ENCODE results near the gene TMEM158. TPM values are rescaled to one million over a fixed set of nuclear protein-coding genes. Genes with fewer than 3 reads are reported as not detected.

The TMEM158 gene
- total RNA-seq, 1 experiment from 2014 or later = 0.82 TPM

DNA sequence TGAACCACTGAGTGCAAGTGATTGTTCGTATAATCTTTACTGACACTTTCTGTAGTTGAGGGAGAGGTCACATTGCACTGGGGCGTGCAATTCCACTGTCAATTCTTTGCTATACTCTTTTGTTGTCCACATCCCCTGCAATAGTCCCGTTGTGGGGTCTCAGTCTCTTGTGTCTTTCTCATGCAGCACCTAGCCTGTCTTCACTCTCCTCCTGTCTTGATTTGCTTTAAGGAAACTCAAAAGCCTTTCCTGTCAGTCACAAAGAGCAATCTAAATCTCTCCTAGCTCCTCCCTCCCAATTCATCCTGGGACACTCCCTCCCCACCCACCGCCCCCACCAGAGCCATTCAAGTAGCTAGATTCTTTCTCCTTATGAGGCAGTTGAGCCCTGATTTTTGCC, 13.2 kb upstream of the TMEM158 start:
- no peak overlapping the region for H3K4me3 Mint-ChIP-seq (ENCODE audit: unreplicated experiment)
- no peak overlapping the region for H3K4me3 ChIP-seq (ENCODE audit: low read depth, low read length)
- DNase-seq = no peak
- peaks cover 4% of the 10 kb centered on the region for H3K27me3 Mint-ChIP-seq (ENCODE audit: insufficient read depth, unreplicated experiment)
- no peaks in the 10 kb centered on the region for H3K9me3 Mint-ChIP-seq (ENCODE audit: unreplicated experiment)
- intact Hi-C loops (cut with micrococcal nuclease; ENCODE audit: unreplicated experiment) = no loop called here
- H3K4me1 Mint-ChIP-seq (ENCODE audit: low read depth, unreplicated experiment) = no peaks in the 10 kb centered on the region
- no TSS peak for BruUV-seq (replicated peaks)
- H3K27ac Mint-ChIP-seq (ENCODE audit: unreplicated experiment) = no peak overlapping the region
- no peaks in the 10 kb centered on the region for H3K27me3 ChIP-seq (replicated peaks; ENCODE audit: control insufficient read depth, insufficient read depth, low read length)
- no peaks in the 10 kb centered on the region for H3K36me3 ChIP-seq (ENCODE audit: control insufficient read depth, insufficient read depth, low read length)
- no peaks in the 10 kb centered on the region for H3K4me1 ChIP-seq
- H3K9me3 ChIP-seq = no peaks in the 10 kb centered on the region
- no peak for TF ChIP-seq CTCF (IDR thresholded peaks at IDR 0.05; ENCODE audit: insufficient read depth in 1 of 2, low read depth in 1 of 2, low read length in 1 of 2, severe bottlenecking in 1 of 2, unreplicated experiment in 1 of 2)
- no peaks in the 10 kb centered on the region for H3K36me3 Mint-ChIP-seq (ENCODE audit: insufficient read depth, unreplicated experiment)
- CTCF ChIA-PET = no interaction called here
- POLR2A ChIA-PET = no interaction called here

GRCh38 chr3:45236964-45237363, 10.9 kb upstream of the TMEM158 start:
- Histone ChIP-seq H3K4me1 (no peaks in the 10 kb centered on the region), H3K36me3 (ENCODE audit: control insufficient read depth, insufficient read depth, low read length) (no peaks in the 10 kb centered on the region), H3K27me3 (replicated peaks; ENCODE audit: control insufficient read depth, insufficient read depth, low read length) (no peaks in the 10 kb centered on the region), H3K4me3 (ENCODE audit: low read depth, low read length) (no peak overlapping the region), H3K9me3 (no peaks in the 10 kb centered on the region)
- BruUV-seq (replicated peaks) = no TSS peak
- Mint-ChIP-seq H3K36me3 (ENCODE audit: insufficient read depth, unreplicated experiment) (no peaks in the 10 kb centered on the region), H3K27ac (ENCODE audit: unreplicated experiment) (no peak overlapping the region), H3K4me3 (ENCODE audit: unreplicated experiment) (no peak overlapping the region), H3K4me1 (ENCODE audit: low read depth, unreplicated experiment) (no peaks in the 10 kb centered on the region), H3K27me3 (ENCODE audit: insufficient read depth, unreplicated experiment) (peaks cover 2% of the 10 kb centered on the region), H3K9me3 (ENCODE audit: unreplicated experiment) (no peaks in the 10 kb centered on the region)
- intact Hi-C loops (cut with micrococcal nuclease; ENCODE audit: unreplicated experiment) = no loop called here
- POLR2A ChIA-PET = no interaction called here
- TF ChIP-seq CTCF (IDR thresholded peaks at IDR 0.05; ENCODE audit: insufficient read depth in 1 of 2, low read depth in 1 of 2, low read length in 1 of 2, severe bottlenecking in 1 of 2, unreplicated experiment in 1 of 2) = no peak
- no peak for DNase-seq
- CTCF ChIA-PET = no interaction called here

DNA sequence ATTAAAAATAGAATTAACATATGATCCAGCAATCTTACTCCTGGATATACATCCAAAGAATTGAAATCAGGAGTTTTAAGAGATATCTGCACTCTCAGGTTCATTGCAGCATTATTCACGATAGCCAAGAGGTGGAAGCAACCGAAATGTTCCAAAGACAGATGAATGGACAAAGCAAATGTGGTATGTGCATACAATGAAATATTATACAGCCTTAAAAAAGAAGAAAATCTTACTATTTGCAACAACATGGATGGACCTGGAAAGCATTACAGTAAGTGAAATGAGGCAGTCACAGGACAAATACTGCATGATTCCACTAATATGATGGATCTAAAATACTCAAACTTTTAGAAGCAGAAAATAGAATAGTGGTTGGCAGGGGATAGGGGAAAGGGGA, 9.3 kb upstream of the TMEM158 start:
- Histone ChIP-seq H3K4me3 (ENCODE audit: low read depth, low read length) (no peak overlapping the region), H3K9me3 (no peaks in the 10 kb centered on the region), H3K4me1 (no peaks in the 10 kb centered on the region), H3K27me3 (replicated peaks; ENCODE audit: control insufficient read depth, insufficient read depth, low read length) (no peaks in the 10 kb centered on the region), H3K36me3 (ENCODE audit: control insufficient read depth, insufficient read depth, low read length) (no peaks in the 10 kb centered on the region)
- ChIA-PET CTCF (no interaction called here), POLR2A (no interaction called here)
- no peak overlapping the region for H3K27ac Mint-ChIP-seq (ENCODE audit: unreplicated experiment)
- no peaks in the 10 kb centered on the region for H3K4me1 Mint-ChIP-seq (ENCODE audit: low read depth, unreplicated experiment)
- no peaks in the 10 kb centered on the region for H3K36me3 Mint-ChIP-seq (ENCODE audit: insufficient read depth, unreplicated experiment)
- TF ChIP-seq CTCF (IDR thresholded peaks at IDR 0.05; ENCODE audit: insufficient read depth in 1 of 2, low read depth in 1 of 2, low read length in 1 of 2, severe bottlenecking in 1 of 2, unreplicated experiment in 1 of 2) = no peak
- no TSS peak for BruUV-seq (replicated peaks)
- intact Hi-C loops (cut with micrococcal nuclease; ENCODE audit: unreplicated experiment) = no loop called here
- DNase-seq = no peak
- peaks cover 10% of the 10 kb centered on the region for H3K27me3 Mint-ChIP-seq (ENCODE audit: insufficient read depth, unreplicated experiment)
- no peaks in the 10 kb centered on the region for H3K9me3 Mint-ChIP-seq (ENCODE audit: unreplicated experiment)
- H3K4me3 Mint-ChIP-seq (ENCODE audit: unreplicated experiment) = no peak overlapping the region
